Measurements from ENCODE around the gene RNU6-8.

Gene RNU6-8

GRCh38 chr14:32171469-32171868 lies 31.6 kb downstream of the RNU6-8 start:
- no peak for DNase-seq (ENCODE audit: low read depth, low spot score)
- no peak for TF ChIP-seq CTCF (IDR thresholded peaks at IDR 0.05; ENCODE audit: low read depth, low read length)
- in situ Hi-C loops (cut with HindIII; ENCODE audit: low sequenced_read_pairs), result no loop called here
- no peak overlapping the region for H3K4me3 ChIP-seq (ENCODE audit: low read depth, low read length)

- DNase-seq (ENCODE audit: low read depth, low spot score), result no peak
- in situ Hi-C loops (cut with HindIII; ENCODE audit: low sequenced_read_pairs), result no loop called here
- no peak for TF ChIP-seq CTCF (IDR thresholded peaks at IDR 0.05; ENCODE audit: low read depth, low read length)
- no peak overlapping the region for H3K4me3 ChIP-seq (ENCODE audit: low read depth, low read length)
Measured at GRCh38 chr14:32169191-32169590, 33.9 kb downstream of the RNU6-8 start.

GRCh38 chr14:32167907-32168306 lies 35.2 kb downstream of the RNU6-8 start:
- no peak overlapping the region for H3K4me3 ChIP-seq (ENCODE audit: low read depth, low read length)
- in situ Hi-C loops (cut with HindIII; ENCODE audit: low sequenced_read_pairs), result no loop called here
- no peak for TF ChIP-seq CTCF (IDR thresholded peaks at IDR 0.05; ENCODE audit: low read depth, low read length)
- DNase-seq (ENCODE audit: low read depth, low spot score), result no peak

- no peak overlapping the region for H3K4me3 ChIP-seq (ENCODE audit: low read depth, low read length)
- no peak for TF ChIP-seq CTCF (IDR thresholded peaks at IDR 0.05; ENCODE audit: low read depth, low read length)
- DNase-seq (ENCODE audit: low read depth, low spot score), result no peak
- in situ Hi-C loops (cut with HindIII; ENCODE audit: low sequenced_read_pairs), result no loop called here
Measured at GRCh38 chr14:32166924-32167323, 36.1 kb downstream of the RNU6-8 start.

GRCh38 chr14:32166029-32166428 lies 37.0 kb downstream of the RNU6-8 start:
- DNase-seq (ENCODE audit: low read depth, low spot score), result no peak
- TF ChIP-seq CTCF (IDR thresholded peaks at IDR 0.05; ENCODE audit: low read depth, low read length), result no peak
- H3K4me3 ChIP-seq (ENCODE audit: low read depth, low read length), result no peak overlapping the region
- in situ Hi-C loops (cut with HindIII; ENCODE audit: low sequenced_read_pairs), result no loop called here
